Motor neuron (in vitro differentiated cells): Measurements from ENCODE around the gene ATXN7L1. TPM values are rescaled to one million over a fixed set of nuclear protein-coding genes. Genes with fewer than 3 reads are reported as not detected.

Experiments used
- ATAC-seq, 8 experiments: fragments of 200-7000 bp; cut with Tn5 transposase; replicated peaks in 6 of 8; 2 replicates each; pipeline ENCODE4 v1.8.0; 2021; ENCODE audit warnings: mild to moderate bottlenecking in 8 of 8, moderate library complexity in 8 of 8
- H3K27ac ChIP-seq, 2 donors: fragments of 250-450 bp; sonication (Bioruptor Pico); 2 replicates each; pipeline ENCODE4 v1.9.0; 2021; ENCODE audit warnings: antibody characterized with exemption in 2 of 2, mild to moderate bottlenecking in 2 of 2, moderate library complexity in 1 of 2
- H3K4me1 ChIP-seq, 2 donors: fragments of 250-450 bp; sonication (Bioruptor Pico); replicated peaks in 1 of 2; 2 replicates each; pipeline ENCODE4 v1.6.1; 2021; ENCODE audit warnings: antibody characterized with exemption in 2 of 2, mild to moderate bottlenecking in 2 of 2, moderate library complexity in 1 of 2
- H3K4me3 ChIP-seq, 5 donors: fragments of 250-450 bp; sonication (Bioruptor Pico); 2 replicates each; pipeline ENCODE4 v1.9.0; 2021; ENCODE audit warnings: antibody characterized with exemption in 5 of 5, mild to moderate bottlenecking in 5 of 5, moderate library complexity in 4 of 5
- WGBS, 10 experiments: fragments of 450-650 bp; shearing (Covaris generic); methylation state at CpG; one replicate each; pipeline ENCODE4 v1.0.0; 2022; 5-methylcytosine and 5-hydroxymethylcytosine counted together
- in situ Hi-C, 9 experiments: fragments of 400-800 bp; cut with MboI; loops; one replicate each; pipeline ENCODE4 v1.15.0; 2021; ENCODE audit warnings: low sequenced_read_pairs in 9 of 9, low pct_unique_long_range_greater_than_20kb in 2 of 9; ENCODE audit not compliant: unreplicated experiment in 9 of 9
- total RNA-seq, 8 experiments: library from RNA; unstranded; fragments of 300-600 nt; gene quantifications; 2 replicates each; pipeline versions ENCODE4 v1.2.3 to v1.2.4, GENCODE V29; 2022

The ATXN7L1 gene
- total RNA-seq, 8 experiments from 2014 or later, result 6.5 to 23.7 (median 10.6) TPM

GRCh38 chr7:105745681-105746330, 130.6 kb downstream of the ATXN7L1 start:
- peaks cover 0 to 2% of the 10 kb centered on the region in 2 donors for H3K4me1 ChIP-seq
- in situ Hi-C loops, result no loop called here
- 84 to 100% (median 100%) methylated on average over 1 to 5 of the region's 7 CpGs; no CpG with 5 or more reads in 3 of the 10 experiments for WGBS, 10 experiments
- H3K27ac ChIP-seq, result no peak overlapping the region
- no peak overlapping the region for H3K4me3 ChIP-seq
- peak in 1 of 8 experiments; percentile 20 for ATAC-seq

GRCh38 chr7:105744258-105744657, 132.1 kb downstream of the ATXN7L1 start:
- Histone ChIP-seq H3K4me1 (peaks cover 0 to 2% of the 10 kb centered on the region in 2 donors), H3K27ac (no peak overlapping the region), H3K4me3 (no peak overlapping the region)
- WGBS, 10 experiments, result 0 to 100% (median 88%) methylated on average over 1 of the region's 1 CpG; no CpG with 5 or more reads in 5 of the 10 experiments
- in situ Hi-C loops, result no loop called here
- ATAC-seq, result peak in 3 of 8 experiments; percentile 54 to 81 (median 79)

GRCh38 chr7:105743351-105744090, 132.9 kb downstream of the ATXN7L1 start:
- H3K27ac ChIP-seq, result no peak overlapping the region
- H3K4me1 ChIP-seq, result peaks cover 0 to 2% of the 10 kb centered on the region in 2 donors
- ATAC-seq, result no peak
- H3K4me3 ChIP-seq, result no peak overlapping the region
- in situ Hi-C loops, result no loop called here
- WGBS, 10 experiments, result 60 to 100% (median 85%) methylated on average over 1 to 9 of the region's 11 CpGs; no CpG with 5 or more reads in 1 of the 10 experiments

- WGBS, 10 experiments, result 50 to 100% (median 94%) methylated on average over 1 to 3 of the region's 3 CpGs; no CpG with 5 or more reads in 2 of the 10 experiments
- in situ Hi-C loops, result no loop called here
- H3K27ac ChIP-seq, result no peak overlapping the region
These were observed 133.6 kb downstream of the ATXN7L1 start for GRCh38 chr7:105742787-105743186.

GRCh38 chr7:105741982-105742381, 134.4 kb downstream of the ATXN7L1 start:
- WGBS, 10 experiments, result 40 to 100% (median 93%) methylated on average over 1 to 3 of the region's 4 CpGs; no CpG with 5 or more reads in 3 of the 10 experiments
- in situ Hi-C loops, result no loop called here

More at GRCh38 chr7:105742787-105743186, 133.6 kb downstream of the ATXN7L1 start:
- Histone ChIP-seq H3K4me3 (no peak overlapping the region), H3K4me1 (peaks cover 0 to 2% of the 10 kb centered on the region in 2 donors)
- no peak for ATAC-seq

GRCh38 chr7:105738133-105738532, 138.3 kb downstream of the ATXN7L1 start:
- 58 to 100% (median 86%) methylated on average over 1 to 2 of the region's 2 CpGs; no CpG with 5 or more reads in 3 of the 10 experiments for WGBS, 10 experiments
- H3K4me3 ChIP-seq, result no peak overlapping the region
- in situ Hi-C loops, result no loop called here
- H3K27ac ChIP-seq, result no peak overlapping the region
- ATAC-seq, result no peak
- no peaks in the 10 kb centered on the region for H3K4me1 ChIP-seq

More at GRCh38 chr7:105741982-105742381, 134.4 kb downstream of the ATXN7L1 start:
- peaks cover 0 to 2% of the 10 kb centered on the region in 2 donors for H3K4me1 ChIP-seq
- ATAC-seq, result no peak
- no peak overlapping the region for H3K27ac ChIP-seq
- no peak overlapping the region for H3K4me3 ChIP-seq

GRCh38 chr7:105734233-105734632, 142.2 kb downstream of the ATXN7L1 start:
- ATAC-seq, result peak in 1 of 8 experiments; percentile 22
- in situ Hi-C loops, result no loop called here
- WGBS, 10 experiments, result 61 to 100% (median 78%) methylated on average over 1 to 4 of the region's 6 CpGs

GRCh38 chr7:105731042-105731441, 145.4 kb downstream of the ATXN7L1 start:
- ATAC-seq, result peak in 3 of 8 experiments; percentile 36 to 61 (median 58)
- WGBS, 10 experiments, result 20 to 100% (median 83%) methylated on average over 1 to 3 of the region's 3 CpGs
- Histone ChIP-seq H3K4me1 (no peaks in the 10 kb centered on the region), H3K27ac (no peak overlapping the region), H3K4me3 (no peak overlapping the region)
- in situ Hi-C loops, result no loop called here

More at GRCh38 chr7:105734233-105734632, 142.2 kb downstream of the ATXN7L1 start:
- no peak overlapping the region for H3K27ac ChIP-seq
- H3K4me3 ChIP-seq, result no peak overlapping the region
- H3K4me1 ChIP-seq, result no peaks in the 10 kb centered on the region

GRCh38 chr7:105728028-105728427, 148.4 kb downstream of the ATXN7L1 start:
- 48 to 96% (median 68%) methylated on average over 2 of the region's 2 CpGs; no CpG with 5 or more reads in 1 of the 10 experiments for WGBS, 10 experiments
- in situ Hi-C loops, result no loop called here
- H3K4me3 ChIP-seq, result no peak overlapping the region
- no peak for ATAC-seq
- no peak overlapping the region for H3K27ac ChIP-seq
- peaks cover 5 to 11% of the 10 kb centered on the region in 2 donors for H3K4me1 ChIP-seq

GRCh38 chr7:105724688-105725087, 151.7 kb downstream of the ATXN7L1 start:
- no peak for ATAC-seq
- 77 to 100% (median 100%) methylated on average over 1 to 2 of the region's 2 CpGs; no CpG with 5 or more reads in 3 of the 10 experiments for WGBS, 10 experiments
- H3K4me1 ChIP-seq, result peaks cover 9 to 25% of the 10 kb centered on the region in 2 donors
- in situ Hi-C loops, result no loop called here
- no peak overlapping the region for H3K4me3 ChIP-seq
- no peak overlapping the region for H3K27ac ChIP-seq

- 0 to 100% (median 60%) methylated on average over 1 to 5 of the region's 5 CpGs; no CpG with 5 or more reads in 3 of the 10 experiments for WGBS, 10 experiments
- Histone ChIP-seq H3K4me3 (no peak overlapping the region), H3K27ac (peak overlapping the region in 1 of 2 donors; percentile 47), H3K4me1 (peaks cover 20 to 36% of the 10 kb centered on the region in 2 donors)
- in situ Hi-C loops, result no loop called here
- ATAC-seq, result peak in 5 of 8 experiments; percentile 14 to 86 (median 85)
These were observed 152.8 kb downstream of the ATXN7L1 start for GRCh38 chr7:105723572-105723971.

- peak in 3 of 8 experiments; percentile 17 to 58 (median 26) for ATAC-seq
- Histone ChIP-seq H3K4me1 (peaks cover 20 to 37% of the 10 kb centered on the region in 2 donors), H3K4me3 (no peak overlapping the region), H3K27ac (peak overlapping the region in 1 of 2 donors; percentile 1)
- WGBS, 10 experiments, result 42 to 100% (median 70%) methylated on average over 1 to 4 of the region's 5 CpGs; no CpG with 5 or more reads in 6 of the 10 experiments
- in situ Hi-C loops, result no loop called here
These were observed 154.8 kb downstream of the ATXN7L1 start for GRCh38 chr7:105721571-105722104.

- H3K4me3 ChIP-seq, result no peak overlapping the region
- in situ Hi-C loops, result no loop called here
- H3K27ac ChIP-seq, result peak overlapping the region in 1 of 2 donors; percentile 25
- ATAC-seq, result no peak
- peaks cover 20 to 37% of the 10 kb centered on the region in 2 donors for H3K4me1 ChIP-seq
- 71 to 100% (median 83%) methylated on average over 1 to 4 of the region's 4 CpGs; no CpG with 5 or more reads in 3 of the 10 experiments for WGBS, 10 experiments
These were observed 156.5 kb downstream of the ATXN7L1 start for GRCh38 chr7:105719919-105720318.
